Glutamatergic neuron (in vitro differentiated cells): ENCODE data around the gene COL4A6. TPM values are rescaled to one million over a fixed set of nuclear protein-coding genes. Genes with fewer than 3 reads are reported as not detected.

Experiments
- DNase-seq: peaks from one replicate; pipeline ENCODE4 v3.0.0; 2022
- H3K27ac Mint-ChIP-seq: one replicate; pipeline ENCODE4 v1.8.0; 2020; ENCODE audit warnings: mild to moderate bottlenecking, mixed read lengths, inconsistent platforms; ENCODE audit not compliant: unreplicated experiment
- H3K27me3 Mint-ChIP-seq: one replicate; pipeline ENCODE4 v1.8.0; 2020; ENCODE audit warnings: mild to moderate bottlenecking, moderate library complexity, mixed read lengths, inconsistent platforms; ENCODE audit not compliant: unreplicated experiment
- H3K36me3 Mint-ChIP-seq: one replicate; pipeline ENCODE4 v1.8.0; 2020; ENCODE audit warnings: mild to moderate bottlenecking, mixed read lengths, inconsistent platforms; ENCODE audit not compliant: unreplicated experiment
- H3K4me1 Mint-ChIP-seq: one replicate; pipeline ENCODE4 v1.8.0; 2020; ENCODE audit warnings: mild to moderate bottlenecking, low read depth, mixed read lengths, inconsistent platforms; ENCODE audit not compliant: unreplicated experiment
- H3K4me3 Mint-ChIP-seq: one replicate; pipeline ENCODE4 v1.8.0; 2020; ENCODE audit warnings: mild to moderate bottlenecking, mixed read lengths, inconsistent platforms; ENCODE audit not compliant: unreplicated experiment
- H3K9me3 Mint-ChIP-seq: one replicate; pipeline ENCODE4 v1.8.0; 2020; ENCODE audit warnings: mild to moderate bottlenecking, moderate library complexity, mixed read lengths, inconsistent platforms; ENCODE audit not compliant: unreplicated experiment
- total RNA-seq: library from RNA; stranded (reverse); fragmentation: NEBNext Ultra II Directional; extraction: Animal tissue kit (Norgen Biotek cat#: 25700); gene quantifications from one replicate; pipeline ENCODE4 v1.2.1, GENCODE V29; 2021; ENCODE audit not compliant: unreplicated experiment
- TF ChIP-seq, protein P1 (sequence below): fragments of 200-600 bp; sonication (generic); IDR thresholded peaks from one replicate; pipeline ENCODE4 v1.5.0; 2021; ENCODE audit not compliant: partially characterized antibody, unreplicated experiment

Gene COL4A6
- total RNA-seq, 1 donor from 2014 or later = 0.05 TPM

DNA sequence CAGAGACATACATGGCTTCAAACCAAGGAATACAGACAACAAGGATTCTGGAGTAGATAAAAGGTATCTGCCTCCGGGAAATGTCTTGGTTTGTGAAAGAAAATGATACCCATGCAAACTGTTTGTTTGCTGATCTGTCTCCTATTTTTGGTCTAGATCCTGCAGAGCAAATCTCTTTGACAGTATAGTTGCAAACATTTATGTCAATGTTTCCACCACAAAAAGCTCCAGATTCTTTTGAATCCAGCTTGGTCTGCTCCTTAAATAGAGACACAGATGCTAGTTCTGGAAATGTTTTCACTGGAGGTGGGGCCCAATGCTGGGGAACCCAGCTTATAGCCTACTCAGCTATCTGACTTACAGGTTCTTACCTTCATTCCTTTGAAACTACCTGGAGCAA is 226.9 kb downstream of the COL4A6 start:
- H3K27me3 Mint-ChIP-seq = peaks cover 2% of the 10 kb centered on the region

DNA sequence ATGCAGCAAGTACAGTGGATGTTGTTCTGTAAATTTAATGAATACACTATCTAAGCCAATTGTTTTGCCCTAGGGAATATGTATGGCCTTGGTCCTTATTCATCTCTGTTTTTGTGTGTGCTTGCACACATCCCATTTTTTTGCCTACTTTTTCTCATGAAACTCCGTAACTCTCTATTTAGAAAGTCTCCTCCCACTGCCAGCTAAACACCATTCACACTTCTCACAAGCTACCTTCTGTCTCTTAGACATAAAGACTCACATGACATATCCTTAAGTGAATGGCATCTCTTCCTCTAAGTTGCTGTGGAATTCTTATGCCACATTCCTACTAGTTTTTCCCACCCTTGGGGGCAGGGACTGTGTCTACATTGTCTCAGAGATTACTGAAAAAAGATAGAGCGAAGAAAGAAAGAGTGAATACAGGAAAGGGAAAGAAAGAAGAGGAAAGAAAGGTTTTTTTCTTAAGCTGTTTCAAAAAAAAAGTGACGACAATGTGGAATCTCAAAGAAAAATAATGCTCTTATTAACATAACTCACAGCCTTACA is 229.1 kb downstream of the COL4A6 start:
- H3K27ac Mint-ChIP-seq = no peak overlapping the region
- no peaks in the 10 kb centered on the region for H3K9me3 Mint-ChIP-seq
- no peaks in the 10 kb centered on the region for H3K4me1 Mint-ChIP-seq
- no peaks in the 10 kb centered on the region for H3K36me3 Mint-ChIP-seq
- no peak overlapping the region for H3K4me3 Mint-ChIP-seq
- TF ChIP-seq, protein P1, sequence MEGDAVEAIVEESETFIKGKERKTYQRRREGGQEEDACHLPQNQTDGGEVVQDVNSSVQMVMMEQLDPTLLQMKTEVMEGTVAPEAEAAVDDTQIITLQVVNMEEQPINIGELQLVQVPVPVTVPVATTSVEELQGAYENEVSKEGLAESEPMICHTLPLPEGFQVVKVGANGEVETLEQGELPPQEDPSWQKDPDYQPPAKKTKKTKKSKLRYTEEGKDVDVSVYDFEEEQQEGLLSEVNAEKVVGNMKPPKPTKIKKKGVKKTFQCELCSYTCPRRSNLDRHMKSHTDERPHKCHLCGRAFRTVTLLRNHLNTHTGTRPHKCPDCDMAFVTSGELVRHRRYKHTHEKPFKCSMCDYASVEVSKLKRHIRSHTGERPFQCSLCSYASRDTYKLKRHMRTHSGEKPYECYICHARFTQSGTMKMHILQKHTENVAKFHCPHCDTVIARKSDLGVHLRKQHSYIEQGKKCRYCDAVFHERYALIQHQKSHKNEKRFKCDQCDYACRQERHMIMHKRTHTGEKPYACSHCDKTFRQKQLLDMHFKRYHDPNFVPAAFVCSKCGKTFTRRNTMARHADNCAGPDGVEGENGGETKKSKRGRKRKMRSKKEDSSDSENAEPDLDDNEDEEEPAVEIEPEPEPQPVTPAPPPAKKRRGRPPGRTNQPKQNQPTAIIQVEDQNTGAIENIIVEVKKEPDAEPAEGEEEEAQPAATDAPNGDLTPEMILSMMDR = no peak
- peaks cover 2% of the 10 kb centered on the region for H3K27me3 Mint-ChIP-seq
- no peak for DNase-seq

More for the DNA sequence above, 226.9 kb downstream of the COL4A6 start:
- Mint-ChIP-seq H3K4me1 (no peaks in the 10 kb centered on the region), H3K36me3 (no peaks in the 10 kb centered on the region), H3K27ac (no peak overlapping the region), H3K4me3 (no peak overlapping the region), H3K9me3 (no peaks in the 10 kb centered on the region)
- no peak for DNase-seq
- TF ChIP-seq, protein P1 = no peak

DNA sequence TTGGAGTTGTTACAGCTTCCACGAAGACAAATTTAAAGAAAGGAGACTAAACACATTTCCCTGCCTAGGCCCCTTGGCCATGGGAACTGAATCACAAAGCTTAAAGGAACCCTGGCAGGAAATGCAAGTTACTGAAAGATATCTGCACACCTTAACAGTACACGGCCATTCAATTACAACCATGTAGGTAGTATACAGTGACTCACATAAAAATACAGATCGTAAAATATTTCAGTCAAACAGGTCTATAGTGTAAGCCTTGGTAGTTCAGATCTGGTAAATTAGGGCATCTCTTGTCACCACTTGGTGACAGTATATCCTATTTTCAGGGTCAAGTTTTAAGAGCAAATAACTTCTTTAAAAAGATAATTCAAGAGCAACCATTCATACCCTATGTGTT is 234.7 kb downstream of the COL4A6 start:
- Mint-ChIP-seq H3K36me3 (no peaks in the 10 kb centered on the region), H3K9me3 (no peaks in the 10 kb centered on the region), H3K4me1 (no peaks in the 10 kb centered on the region), H3K4me3 (no peak overlapping the region), H3K27me3 (peaks cover 2% of the 10 kb centered on the region), H3K27ac (no peak overlapping the region)
- DNase-seq = no peak
- TF ChIP-seq, protein P1 = no peak

DNA sequence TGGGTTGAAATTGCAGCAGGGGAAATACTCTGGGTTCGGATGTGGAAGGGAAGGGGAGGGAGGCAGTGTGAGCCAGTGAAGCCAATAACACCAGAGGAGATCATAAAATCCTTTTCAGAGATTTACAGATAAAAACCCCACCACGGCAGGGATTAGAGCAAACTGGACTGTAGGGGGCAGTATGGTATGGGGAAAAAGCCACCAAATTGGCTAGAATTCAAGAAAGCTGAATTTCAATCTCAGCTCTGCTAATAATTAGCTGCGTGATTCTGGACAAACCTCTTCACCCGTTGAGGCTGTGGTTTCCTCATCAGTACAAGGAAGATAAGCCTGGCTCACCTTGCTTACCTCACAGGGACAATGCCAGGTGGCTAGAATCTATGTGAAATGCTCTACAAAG is 238.5 kb downstream of the COL4A6 start:
- peak; percentile 24 for DNase-seq
- H3K9me3 Mint-ChIP-seq = no peaks in the 10 kb centered on the region
- no peaks in the 10 kb centered on the region for H3K4me1 Mint-ChIP-seq
- TF ChIP-seq, protein P1 = peak; percentile 64
- no peak overlapping the region for H3K27ac Mint-ChIP-seq
- peaks cover 2% of the 10 kb centered on the region for H3K27me3 Mint-ChIP-seq
- no peak overlapping the region for H3K4me3 Mint-ChIP-seq
- H3K36me3 Mint-ChIP-seq = no peaks in the 10 kb centered on the region

DNA sequence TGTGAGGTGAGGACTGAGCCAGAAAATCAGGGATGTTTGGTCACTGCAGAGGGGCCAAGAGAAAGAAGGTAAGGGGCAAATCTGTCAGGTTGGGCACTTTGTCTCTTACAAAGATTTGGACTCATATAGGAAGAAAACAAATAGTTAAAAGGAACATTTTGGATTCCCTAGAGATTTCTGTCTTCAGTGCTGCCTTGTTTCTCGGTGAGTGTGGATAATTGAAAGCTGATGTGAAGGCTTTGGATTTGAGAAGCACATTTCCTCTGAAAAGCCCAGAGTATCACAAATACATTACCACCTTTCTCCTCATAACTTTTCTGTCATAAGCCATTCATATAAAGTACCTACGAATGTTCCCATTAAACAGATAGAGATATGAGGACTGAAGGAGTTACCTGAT is 239.2 kb downstream of the COL4A6 start:
- no peak for DNase-seq
- no peak overlapping the region for H3K27ac Mint-ChIP-seq
- no peaks in the 10 kb centered on the region for H3K9me3 Mint-ChIP-seq
- peaks cover 2% of the 10 kb centered on the region for H3K27me3 Mint-ChIP-seq
- no peaks in the 10 kb centered on the region for H3K36me3 Mint-ChIP-seq
- H3K4me3 Mint-ChIP-seq = no peak overlapping the region
- TF ChIP-seq, protein P1 = no peak
- H3K4me1 Mint-ChIP-seq = no peaks in the 10 kb centered on the region
